Hepatocyte (in vitro differentiated cells): ENCODE measurements around the gene ZGLP1. TPM values are rescaled to one million over a fixed set of nuclear protein-coding genes. Genes with fewer than 3 reads are reported as not detected.

ENCODE experiments used
- DNase-seq: peaks from one replicate; pipeline ENCODE4 v3.0.0-alpha.2; 2016; ENCODE audit warnings: low spot score
- H2AFZ ChIP-seq: fragments of 200-600 bp; sonication (generic); 2 replicates; pipeline ENCODE4 v1.6.0; 2016; ENCODE audit warnings: antibody characterized with exemption, mild to moderate bottlenecking
- H3K27ac ChIP-seq: fragments of 200-600 bp; sonication (generic); 2 replicates; pipeline ENCODE4 v1.5.1; 2016; ENCODE audit warnings: mild to moderate bottlenecking
- H3K27me3 ChIP-seq: fragments of 200-600 bp; sonication (generic); 2 replicates; pipeline ENCODE4 v1.6.1; 2016
- H3K36me3 ChIP-seq: fragments of 200-600 bp; sonication (generic); replicated peaks from 2 replicates; pipeline ENCODE4 v1.5.1; 2016; ENCODE audit warnings: low read depth; ENCODE audit not compliant: insufficient read depth
- H3K4me1 ChIP-seq: fragments of 200-600 bp; sonication (generic); 2 replicates; pipeline ENCODE4 v1.5.1; 2016; ENCODE audit warnings: mild to moderate bottlenecking, moderate library complexity; ENCODE audit not compliant: insufficient read depth
- H3K4me2 ChIP-seq: fragments of 200-600 bp; sonication (generic); 2 replicates; pipeline ENCODE4 v1.6.0; 2016
- H3K4me3 ChIP-seq: fragments of 200-600 bp; sonication (generic); 2 replicates; pipeline ENCODE4 v1.5.1; 2016; ENCODE audit warnings: mild to moderate bottlenecking
- H3K79me2 ChIP-seq: fragments of 200-600 bp; sonication (generic); 2 replicates; pipeline ENCODE4 v1.6.0; 2017; ENCODE audit warnings: mild to moderate bottlenecking
- H3K9me2 ChIP-seq: fragments of 200-600 bp; sonication (generic); replicated peaks from 2 replicates; pipeline ENCODE4 v1.6.0; 2017; ENCODE audit warnings: mild to moderate bottlenecking; ENCODE audit not compliant: insufficient read depth
- H3K9me3 ChIP-seq: fragments of 200-600 bp; sonication (generic); 2 replicates; pipeline ENCODE4 v1.5.1; 2016; ENCODE audit warnings: low read depth, mild to moderate bottlenecking
- H4K20me1 ChIP-seq: fragments of 200-600 bp; sonication (generic); 2 replicates; pipeline ENCODE4 v1.6.0; 2016; ENCODE audit warnings: mild to moderate bottlenecking; ENCODE audit not compliant: insufficient read depth, poor library complexity, severe bottlenecking
- EZH2 ChIP-seq: fragments of 200-600 bp; sonication (generic); IDR thresholded peaks from 2 replicates; pipeline ENCODE4 v1.6.1; 2016; ENCODE audit warnings: antibody characterized with exemption, mild to moderate bottlenecking, borderline replicate concordance
- EZH2phosphoT487 ChIP-seq: fragments of 200-600 bp; sonication (generic); IDR thresholded peaks from one replicate; pipeline ENCODE4 v1.6.1; 2018; ENCODE audit warnings: antibody characterized with exemption, mild to moderate bottlenecking, low read depth, moderate library complexity; ENCODE audit not compliant: unreplicated experiment, severe bottlenecking
- WGBS: methylation state at CpG from one replicate; pipeline ENCODE4 v1.1.6; 2016; ENCODE audit warnings: low lambda C conversion rate; ENCODE audit errors: missing lambda C conversion rate; 5-methylcytosine and 5-hydroxymethylcytosine counted together
- polyA plus RNA-seq: library from polyadenylated mRNA; unstranded; fragments of >200 nt; fragmentation: Nextera tagmentation; extraction: Ambion mirVana; gene quantifications from 2 replicates; pipeline ENCODE4 v1.2.1, GENCODE V29; 2016
- total RNA-seq: library from RNA; depleted of rRNA; stranded (reverse); fragments of >200 nt; gene quantifications from 2 replicates; pipeline ENCODE4 v1.2.3, GENCODE V29; 2014
- TF ChIP-seq, protein P1 (sequence below): fragments of 200-600 bp; sonication (generic); IDR thresholded peaks from 2 replicates; pipeline ENCODE4 v1.5.1; 2016; ENCODE audit warnings: antibody characterized with exemption, mild to moderate bottlenecking; ENCODE audit not compliant: poor library complexity

The ZGLP1 gene
- total and polyA plus RNA-seq, 2 experiments from 2014 or later, result 2.6 to 10.3 TPM

DNA sequence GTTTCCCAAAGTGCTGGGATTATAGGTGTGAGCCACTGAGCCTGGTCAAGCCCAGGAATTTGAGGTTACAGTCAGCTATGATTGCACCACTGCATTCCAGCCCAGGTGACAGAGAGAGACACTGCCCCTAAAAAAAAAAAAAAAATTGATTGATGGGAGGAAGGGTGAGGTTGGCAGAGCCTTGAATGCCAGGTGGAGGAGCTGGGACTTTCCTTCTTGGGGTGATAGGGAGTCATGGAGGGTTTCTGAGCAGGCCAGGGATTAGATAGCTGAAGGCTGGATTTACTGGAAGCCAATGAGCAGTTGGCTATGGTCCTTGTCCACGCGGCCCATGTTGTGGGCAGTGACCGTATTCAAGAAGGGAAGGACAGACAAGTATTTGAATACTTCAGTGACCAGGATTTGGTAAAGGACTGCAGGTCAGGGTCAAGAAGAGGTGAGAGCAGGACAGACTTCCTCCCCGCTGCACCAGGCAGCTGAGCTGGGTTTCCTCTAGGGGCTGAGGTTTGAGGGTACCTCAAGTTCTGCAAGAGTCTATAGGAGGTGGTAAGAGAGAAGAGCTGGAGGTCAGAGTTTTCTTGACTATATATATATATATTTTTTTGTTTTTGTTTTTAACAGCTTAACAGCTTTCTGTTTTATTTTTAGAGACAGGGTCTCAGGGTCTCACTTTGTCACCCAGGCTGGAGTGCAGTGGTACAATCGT is 29.7 kb downstream of the ZGLP1 start:
- Histone ChIP-seq H2AFZ (no peak overlapping the region), H3K9me2 (no peaks in the 10 kb centered on the region), H3K27ac (no peak overlapping the region), H3K4me1 (no peaks in the 10 kb centered on the region), H3K9me3 (no peaks in the 10 kb centered on the region), H3K79me2 (no peaks in the 10 kb centered on the region), H4K20me1 (no peaks in the 10 kb centered on the region), H3K36me3 (no peaks in the 10 kb centered on the region), H3K4me2 (no peak overlapping the region), H3K27me3 (no peaks in the 10 kb centered on the region), H3K4me3 (no peak overlapping the region)
- TF ChIP-seq, protein P1, sequence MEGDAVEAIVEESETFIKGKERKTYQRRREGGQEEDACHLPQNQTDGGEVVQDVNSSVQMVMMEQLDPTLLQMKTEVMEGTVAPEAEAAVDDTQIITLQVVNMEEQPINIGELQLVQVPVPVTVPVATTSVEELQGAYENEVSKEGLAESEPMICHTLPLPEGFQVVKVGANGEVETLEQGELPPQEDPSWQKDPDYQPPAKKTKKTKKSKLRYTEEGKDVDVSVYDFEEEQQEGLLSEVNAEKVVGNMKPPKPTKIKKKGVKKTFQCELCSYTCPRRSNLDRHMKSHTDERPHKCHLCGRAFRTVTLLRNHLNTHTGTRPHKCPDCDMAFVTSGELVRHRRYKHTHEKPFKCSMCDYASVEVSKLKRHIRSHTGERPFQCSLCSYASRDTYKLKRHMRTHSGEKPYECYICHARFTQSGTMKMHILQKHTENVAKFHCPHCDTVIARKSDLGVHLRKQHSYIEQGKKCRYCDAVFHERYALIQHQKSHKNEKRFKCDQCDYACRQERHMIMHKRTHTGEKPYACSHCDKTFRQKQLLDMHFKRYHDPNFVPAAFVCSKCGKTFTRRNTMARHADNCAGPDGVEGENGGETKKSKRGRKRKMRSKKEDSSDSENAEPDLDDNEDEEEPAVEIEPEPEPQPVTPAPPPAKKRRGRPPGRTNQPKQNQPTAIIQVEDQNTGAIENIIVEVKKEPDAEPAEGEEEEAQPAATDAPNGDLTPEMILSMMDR, result no peak
- no peak for TF ChIP-seq EZH2phosphoT487
- no peak for TF ChIP-seq EZH2
- no peak for DNase-seq
- 88% methylated on average over 5 of the region's 5 CpGs for WGBS

DNA sequence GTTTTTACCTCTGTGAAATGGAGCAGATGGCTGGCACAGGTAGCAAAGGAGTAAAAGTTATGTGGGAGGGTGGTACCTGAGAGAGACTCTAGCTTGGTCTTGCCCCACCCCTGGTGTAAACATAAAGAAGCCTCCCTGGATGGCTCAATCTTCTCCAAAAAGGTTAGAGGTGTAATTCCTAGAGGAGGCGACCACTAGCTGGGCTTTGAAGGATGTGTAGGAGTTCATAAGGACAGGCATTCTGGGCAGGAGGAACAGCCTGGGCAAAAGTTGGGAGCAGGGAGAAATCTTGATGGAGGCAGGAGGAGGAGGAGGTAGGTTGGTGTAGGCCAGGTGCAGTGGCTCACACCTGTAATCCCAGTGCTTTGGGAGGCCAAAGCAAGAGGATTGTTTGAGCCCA is 30.7 kb downstream of the ZGLP1 start:
- Histone ChIP-seq H3K79me2 (no peaks in the 10 kb centered on the region), H3K36me3 (no peaks in the 10 kb centered on the region), H4K20me1 (no peaks in the 10 kb centered on the region), H3K27ac (no peak overlapping the region), H3K4me3 (no peak overlapping the region), H3K4me2 (no peak overlapping the region), H2AFZ (no peak overlapping the region), H3K9me2 (no peaks in the 10 kb centered on the region), H3K4me1 (no peaks in the 10 kb centered on the region), H3K9me3 (no peaks in the 10 kb centered on the region), H3K27me3 (no peaks in the 10 kb centered on the region)
- TF ChIP-seq, protein P1, result no peak
- no peak for TF ChIP-seq EZH2
- no peak for TF ChIP-seq EZH2phosphoT487
- no peak for DNase-seq
- WGBS, result 86% methylated on average over 1 of the region's 1 CpG

DNA sequence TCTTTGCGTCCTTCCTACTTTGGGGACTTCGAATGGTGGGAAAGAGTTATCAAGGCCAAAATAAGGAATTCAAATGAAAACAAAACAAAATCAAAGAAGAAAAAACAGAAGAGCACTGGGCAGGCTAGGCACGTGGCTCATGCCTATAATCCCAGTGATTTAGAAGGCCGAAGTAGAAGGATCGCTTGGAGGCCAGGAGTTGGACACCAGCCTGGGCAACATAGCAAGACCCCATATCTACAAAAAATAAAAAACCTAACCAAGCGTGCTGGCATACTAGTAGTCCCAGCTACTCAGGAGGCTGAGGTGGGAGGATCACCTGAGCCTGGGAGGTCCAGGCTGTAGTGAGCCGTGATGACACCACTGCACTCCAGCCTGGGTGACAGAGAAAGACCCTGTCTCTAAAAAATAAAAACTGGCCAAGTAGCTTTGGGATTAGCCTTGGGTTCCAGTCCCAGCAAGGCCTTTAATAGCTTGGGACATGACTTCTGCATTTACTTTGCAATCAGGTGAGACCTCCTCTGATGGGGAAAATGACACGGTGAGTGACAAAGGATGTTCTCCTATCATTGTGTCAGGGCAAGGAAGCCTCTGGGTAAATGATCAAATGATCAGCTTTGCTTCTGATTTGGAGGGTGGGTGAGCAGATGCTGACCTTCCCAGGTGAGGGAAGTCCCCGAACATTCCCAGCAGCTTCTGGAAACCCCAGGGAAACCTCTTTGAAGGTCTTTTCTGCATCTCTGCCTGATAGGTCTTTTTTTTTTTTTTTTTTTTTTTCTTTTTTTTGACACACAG is 31.6 kb downstream of the ZGLP1 start:
- WGBS, result 90% methylated on average over 9 of the region's 9 CpGs
- no peak overlapping the region for H2AFZ ChIP-seq
- TF ChIP-seq EZH2phosphoT487 (no peak), EZH2 (no peak)
- TF ChIP-seq, protein P1, result no peak
- no peaks in the 10 kb centered on the region for H3K79me2 ChIP-seq
- no peak for DNase-seq
- no peaks in the 10 kb centered on the region for H4K20me1 ChIP-seq
- H3K4me1 ChIP-seq, result no peaks in the 10 kb centered on the region
- no peaks in the 10 kb centered on the region for H3K36me3 ChIP-seq
- no peaks in the 10 kb centered on the region for H3K27me3 ChIP-seq
- H3K27ac ChIP-seq, result no peak overlapping the region
- no peak overlapping the region for H3K4me2 ChIP-seq
- no peaks in the 10 kb centered on the region for H3K9me3 ChIP-seq
- no peaks in the 10 kb centered on the region for H3K9me2 ChIP-seq
- H3K4me3 ChIP-seq, result no peak overlapping the region
